H1 (cell line): ENCODE results near the gene GABRA4. TPM values are rescaled to one million over a fixed set of nuclear protein-coding genes. Genes with fewer than 3 reads are reported as not detected.

ENCODE experiments used
- CTCF ChIA-PET: fragments of 300-600 bp; sonication (Branson Sonifier 250); formaldehyde crosslinking; loops from one replicate; lab custom pipeline; 2021; ENCODE audit not compliant: partially characterized antibody; lab: Charles Lee
- POLR2A ChIA-PET: fragments of 300-600 bp; sonication (Branson Sonifier 250); formaldehyde crosslinking; loops from one replicate; lab custom pipeline; 2021; ENCODE audit warnings: inconsistent platforms; ENCODE audit not compliant: partially characterized antibody; lab: Charles Lee
- DNase-seq, 2 experiments: peaks; one replicate each; pipeline versions ENCODE4 v3.0.0 to v3.0.0-alpha.2; 2010 to 2022; ENCODE audit warnings: low spot score in 2 of 2, low read depth in 1 of 2, mixed read lengths in 1 of 2
- FAIRE-seq: peaks from 2 replicates; lab custom pipeline; 2011; peaks lifted over from hg19 to GRCh38; lab: Jason Lieb, UNC
- H2AFZ ChIP-seq: 2 replicates; pipeline ENCODE4 v1.8.1; 2012; ENCODE audit warnings: low read length, inconsistent platforms
- H2AK5ac ChIP-seq: 2 replicates; pipeline ENCODE4 v1.6.1; 2013; ENCODE audit warnings: low read depth, low read length
- H2BK120ac ChIP-seq: replicated peaks from 2 replicates; pipeline ENCODE3; 2013; ENCODE audit warnings: low read depth, low read length, inconsistent platforms
- H2BK12ac ChIP-seq: 2 replicates; pipeline ENCODE4 v1.6.1; 2013; ENCODE audit warnings: low read depth, low read length
- H2BK15ac ChIP-seq: 2 replicates; pipeline ENCODE4 v1.6.1; 2013; ENCODE audit warnings: low read length
- H2BK20ac ChIP-seq: 2 replicates; pipeline ENCODE4 v1.6.1; 2013; ENCODE audit warnings: low read length
- H2BK5ac ChIP-seq: 2 replicates; pipeline ENCODE4 v1.6.1; 2013; ENCODE audit warnings: low read depth, low read length
- H3K14ac ChIP-seq: 2 replicates; pipeline ENCODE4 v1.6.1; 2013; ENCODE audit warnings: inconsistent platforms; ENCODE audit not compliant: insufficient read length
- H3K18ac ChIP-seq: 2 replicates; pipeline ENCODE4 v1.6.1; 2013; ENCODE audit warnings: low read length; ENCODE audit errors: extremely low read depth
- H3K23ac ChIP-seq: 2 replicates; pipeline ENCODE4 v1.6.1; 2013; ENCODE audit warnings: inconsistent platforms; ENCODE audit not compliant: insufficient read length
- H3K23me2 ChIP-seq: 2 replicates; pipeline ENCODE4 v1.6.1; 2013; ENCODE audit warnings: low read depth, low read length
- H3K27ac ChIP-seq: 2 replicates; pipeline ENCODE4 v1.6.1; 2011; ENCODE audit warnings: low read depth, low read length, inconsistent platforms
- H3K27me3 ChIP-seq, 4 experiments: replicated peaks in 1 of 4; 1 replicate in 1 of 4; 2 replicates in 3 of 4; pipeline versions ENCODE4 v1.6.1 to v1.8.1; 2011 to 2013; ENCODE audit warnings: low read length in 3 of 4, mild to moderate bottlenecking in 3 of 4, inconsistent platforms in 2 of 4, mixed read lengths in 2 of 4, moderate library complexity in 1 of 4; ENCODE audit not compliant: control insufficient read depth in 3 of 4, insufficient read depth in 3 of 4; ENCODE audit errors: extremely low read depth in 1 of 4
- H3K36me3 ChIP-seq, 4 experiments: 2 replicates each; pipeline versions ENCODE4 v1.6.1 to v1.8.1; 2011 to 2013; ENCODE audit warnings: mild to moderate bottlenecking in 4 of 4, low read length in 3 of 4, moderate library complexity in 2 of 4, control low read depth in 1 of 4, inconsistent platforms in 1 of 4; ENCODE audit not compliant: insufficient read depth in 4 of 4, control insufficient read depth in 2 of 4
- H3K4ac ChIP-seq: replicated peaks from 2 replicates; pipeline ENCODE3; 2013; ENCODE audit warnings: low read length, low read depth, mixed read lengths, inconsistent platforms; ENCODE audit not compliant: insufficient read length
- H3K4me1 ChIP-seq, 4 experiments: replicated peaks in 1 of 4; 1 replicate in 1 of 4; 2 replicates in 3 of 4; pipeline versions ENCODE4 v1.6.1 to v1.8.1; 2011 to 2013; ENCODE audit warnings: low read length in 3 of 4, inconsistent platforms in 2 of 4, mixed read lengths in 1 of 4; ENCODE audit not compliant: insufficient read depth in 4 of 4, control insufficient read depth in 3 of 4
- H3K4me2 ChIP-seq, 2 experiments: 2 replicates each; pipeline versions ENCODE4 v1.6.1 to v1.8.1; 2011 to 2013; ENCODE audit warnings: low read depth in 2 of 2, low read length in 2 of 2, control low read depth in 1 of 2, inconsistent platforms in 1 of 2, mild to moderate bottlenecking in 1 of 2; ENCODE audit not compliant: insufficient read depth in 1 of 2
- H3K4me3 ChIP-seq, 4 experiments: fragments of 200-600, 300-600 bp in 1 of 4; sonication (generic), shearing (Covaris generic), sonication (Bioruptor Twin) in 1 of 4; 2 replicates each; pipeline versions ENCODE4 v1.5.1 to v1.8.1; 2011 to 2016; ENCODE audit warnings: low read length in 4 of 4, low read depth in 3 of 4, control low read depth in 2 of 4, inconsistent platforms in 2 of 4, mild to moderate bottlenecking in 2 of 4, mixed read lengths in 1 of 4, moderate library complexity in 1 of 4; ENCODE audit not compliant: insufficient read depth in 2 of 4; ENCODE audit errors: extremely low read depth in 1 of 4
- H3K56ac ChIP-seq: replicated peaks from 2 replicates; pipeline ENCODE3; 2013; ENCODE audit warnings: low read depth, mild to moderate bottlenecking, mixed read lengths, low read length, inconsistent platforms; ENCODE audit not compliant: insufficient read length
- H3K79me1 ChIP-seq: 2 replicates; pipeline ENCODE4 v1.6.1; 2013; ENCODE audit warnings: low read depth, low read length, control low read depth
- H3K79me2 ChIP-seq, 2 experiments: 2 replicates each; pipeline versions ENCODE4 v1.6.1 to v1.8.1; 2012 to 2013; ENCODE audit warnings: low read length in 2 of 2, mild to moderate bottlenecking in 2 of 2, inconsistent platforms in 1 of 2; ENCODE audit not compliant: insufficient read depth in 2 of 2, control insufficient read depth in 1 of 2
- H3K9ac ChIP-seq, 4 experiments: replicated peaks in 1 of 4; 1 replicate in 1 of 4; 2 replicates in 3 of 4; pipeline versions ENCODE4 v1.6.1 to v1.8.1; 2011 to 2013; ENCODE audit warnings: low read depth in 3 of 4, low read length in 3 of 4, control low read depth in 2 of 4, mild to moderate bottlenecking in 2 of 4, moderate library complexity in 2 of 4, inconsistent platforms in 1 of 4; ENCODE audit errors: extremely low read depth in 1 of 4
- H3K9me3 ChIP-seq, 2 experiments: 2 replicates each; pipeline versions ENCODE4 v1.6.1 to v1.8.1; 2012 to 2013; ENCODE audit warnings: mild to moderate bottlenecking in 2 of 2, moderate library complexity in 2 of 2, control low read depth in 1 of 2, inconsistent platforms in 1 of 2, low read depth in 1 of 2, low read length in 1 of 2, mixed read lengths in 1 of 2; ENCODE audit not compliant: insufficient read depth in 2 of 2
- H4K20me1 ChIP-seq, 2 experiments: replicated peaks in 1 of 2; 2 replicates each; pipeline versions ENCODE3 to v1.8.1; 2011 to 2013; ENCODE audit warnings: inconsistent platforms in 2 of 2, low read length in 2 of 2, mild to moderate bottlenecking in 1 of 2; ENCODE audit not compliant: insufficient read depth in 2 of 2, control insufficient read depth in 1 of 2
- H4K5ac ChIP-seq: 2 replicates; pipeline ENCODE4 v1.6.1; 2013; ENCODE audit warnings: low read length, low read depth, mixed read lengths, inconsistent platforms; ENCODE audit not compliant: insufficient read length
- H4K8ac ChIP-seq: 2 replicates; pipeline ENCODE4 v1.8.0; 2013; ENCODE audit warnings: mild to moderate bottlenecking, moderate library complexity, low read length, inconsistent platforms; ENCODE audit not compliant: insufficient read depth; ENCODE audit errors: extremely low read depth
- H4K91ac ChIP-seq: replicated peaks from 2 replicates; pipeline ENCODE3; 2013; ENCODE audit warnings: low read length, mixed read lengths, inconsistent platforms; ENCODE audit not compliant: insufficient read length
- ASH2L ChIP-seq: fragments of 200-600, 300-600 bp; sonication (generic); IDR thresholded peaks from one replicate; pipeline ENCODE4 v1.7.1; 2017; ENCODE audit warnings: low read length
- NRF1 ChIP-seq: IDR thresholded peaks from 2 replicates; pipeline ENCODE4 v1.6.1; 2011; ENCODE audit warnings: mild to moderate bottlenecking, low read depth, low read length, improper control_type of control experiment
- RAD21 ChIP-seq, 2 experiments: IDR thresholded peaks in 1 of 2; conservative IDR thresholded peaks in 1 of 2; 2 replicates each; pipeline ENCODE4 v1.6.1; 2011; ENCODE audit warnings: low read depth in 2 of 2, low read length in 2 of 2, improper control_type of control experiment in 1 of 2, inconsistent platforms in 1 of 2, mild to moderate bottlenecking in 1 of 2, moderate library complexity in 1 of 2
- RFX5 ChIP-seq: IDR thresholded peaks from 2 replicates; pipeline ENCODE4 v1.6.1; 2011; ENCODE audit warnings: low read depth, low read length, improper control_type of control experiment, borderline replicate concordance
- SP2 ChIP-seq: IDR thresholded peaks from 2 replicates; pipeline ENCODE4 v1.6.1; 2012; ENCODE audit warnings: mild to moderate bottlenecking, low read length, inconsistent platforms
- WGBS, 2 experiments: shearing (Covaris generic) in 1 of 2; methylation state at CpG; one replicate each; pipeline versions ENCODE4 v1.1.6 to v1.1.7; 2013 to 2015; ENCODE audit warnings: low lambda C conversion rate in 2 of 2, mixed read lengths in 2 of 2, inconsistent platforms in 1 of 2, low coverage in 1 of 2, missing lambda C conversion rate in 1 of 2; ENCODE audit not compliant: insufficient replicate concordance in 2 of 2, insufficient coverage in 1 of 2, insufficient read length in 1 of 2; ENCODE audit errors: extremely low coverage in 1 of 2, missing lambda C conversion rate in 1 of 2; 5-methylcytosine and 5-hydroxymethylcytosine counted together
- polyA plus RNA-seq, 7 experiments: library from polyadenylated mRNA; depleted of rRNA in 3 of 7; stranded (reverse) in 5 of 7; unstranded in 2 of 7; fragments of >200 nt in 5 of 7; fragments of 200-250 nt in 2 of 7; gene quantifications; 1 replicate in 5 of 7; 2 replicates in 1 of 7; 4 replicates in 1 of 7; pipeline versions ENCODE4 v1.2.1 to v1.2.3, GENCODE V29; 2011 to 2013; ENCODE audit warnings: missing spikeins in 2 of 7, mixed read lengths in 2 of 7
- total RNA-seq: library from RNA; stranded (reverse); fragmentation: NEBNext Ultra II Directional; extraction: Animal tissue kit (Norgen Biotek cat#: 25700); gene quantifications from 2 replicates; pipeline ENCODE4 v1.2.1, GENCODE V29; 2021

GABRA4 gene
- total and polyA plus RNA-seq, 2 of the 8 experiments (the other 6 are each of a cell fraction or from before 2014, with no cell fraction given) = 0.09 to 0.37 TPM

- no peaks in the 10 kb centered on the region for H3K79me2 ChIP-seq
- H2AK5ac ChIP-seq = no peak within 1 kb of the TSS
- no peaks in the 10 kb centered on the region for H3K79me1 ChIP-seq
- peak within 1 kb of the TSS; percentile 59 for H4K91ac ChIP-seq
- peak within 1 kb of the TSS; percentile 95 to 100 for H3K4me2 ChIP-seq
- H2BK120ac ChIP-seq = no peak within 1 kb of the TSS
- H3K14ac ChIP-seq = no peak within 1 kb of the TSS
- peak; percentile 28 for FAIRE-seq
- peak; percentile 23 to 77 for DNase-seq
- H3K23ac ChIP-seq = no peak within 1 kb of the TSS
- peaks cover 18% of the 10 kb centered on the region for H3K23me2 ChIP-seq
- H2BK12ac ChIP-seq = no peak within 1 kb of the TSS
- H3K36me3 ChIP-seq = no peaks in the 10 kb centered on the region
- POLR2A ChIA-PET = no interaction called here
- H2BK5ac ChIP-seq = no peak within 1 kb of the TSS; the same call in 1 of the 2 replicates
- 1% methylated on average over 20 of the region's 20 CpGs; no CpG with 5 or more reads in 1 of the 2 experiments for WGBS, 2 experiments
- no peak within 1 kb of the TSS; the same call in 1 of the 2 replicates for H4K8ac ChIP-seq
- H4K5ac ChIP-seq = no peak within 1 kb of the TSS
- no peaks in the 10 kb centered on the region for H3K9me3 ChIP-seq
- no peak within 1 kb of the TSS for H2BK20ac ChIP-seq
- H2AFZ ChIP-seq = peak within 1 kb of the TSS; percentile 90
- H3K18ac ChIP-seq = 0 out of 2 replicates have a peak within 1 kb of the TSS, but pooled peaks have one; percentile 83
- TF ChIP-seq SP2 (no peak), RFX5 (peak; percentile 54; the same call in 1 of the 2 replicates), NRF1 (peak; percentile 94), ASH2L (peak; percentile 40), RAD21 (IDR thresholded peaks at IDR 0.05 in 1 of 2, conservative IDR thresholded peaks at IDR 0.05 in 1 of 2; ENCODE audit: low read depth in 2 of 2, low read length in 2 of 2) (no peak)
- TF ChIP-seq, all 59 proteins: peak for 3
- H3K56ac ChIP-seq = no peak within 1 kb of the TSS
- CTCF ChIA-PET = no interaction called here
- H3K27ac ChIP-seq = no peak within 1 kb of the TSS
- H4K20me1 ChIP-seq = no peaks in the 10 kb centered on the region
- H3K4me3 ChIP-seq = peak within 1 kb of the TSS; percentile 74 to 95 (median 80)
- no peak within 1 kb of the TSS for H3K4ac ChIP-seq
- H3K27me3 ChIP-seq = peaks cover 0 to 10% (median 8%) of the 10 kb centered on the region in 4 experiments; a peak in 5 of 7 replicates
- peak within 1 kb of the TSS; percentile 84; the same call in 1 of the 2 replicates for H2BK15ac ChIP-seq
- peaks cover 0 to 6% (median 4%) of the 10 kb centered on the region in 4 experiments; a peak in 4 of 7 replicates for H3K4me1 ChIP-seq
- peak within 1 kb of the TSS in 2 of 4 experiments; percentile 35 to 74; a peak in 3 of 7 replicates for H3K9ac ChIP-seq
Measured at GRCh38 chr4:47031011-47031678, 37.8 kb upstream of the GABRA4 start, which contains the start of gene GABRB1. Gene GABRB1 (plus strand): TSS chr4:47031567.
